Brain microvascular endothelial cell (primary cell): ENCODE measurements around the gene MTTP.

Source experiments
- DNase-seq: peaks from one replicate; pipeline ENCODE4 v3.0.0-alpha.2; 2020
- H3K27ac ChIP-seq: fragments of 250-450 bp; sonication (Bioruptor Pico); 2 replicates; pipeline ENCODE4 v1.5.1; 2020; ENCODE audit warnings: mild to moderate bottlenecking, moderate library complexity
- H3K27me3 ChIP-seq: fragments of 250-450 bp; sonication (Bioruptor Pico); replicated peaks from 2 replicates; pipeline ENCODE4 v1.5.1; 2020; ENCODE audit warnings: mild to moderate bottlenecking
- H3K36me3 ChIP-seq: fragments of 250-450 bp; sonication (Bioruptor Pico); replicated peaks from 2 replicates; pipeline ENCODE4 v1.5.1; 2020; ENCODE audit warnings: mild to moderate bottlenecking
- H3K4me3 ChIP-seq: 2 replicates; pipeline ENCODE4 v1.5.1; 2011; ENCODE audit warnings: low read depth, mild to moderate bottlenecking, control low read depth, low read length, moderate library complexity
- CTCF ChIP-seq: IDR thresholded peaks from 2 replicates; pipeline ENCODE4 v1.5.1; 2011; ENCODE audit warnings: low read depth, mild to moderate bottlenecking, moderate library complexity, low read length, control low read depth, inconsistent platforms; ENCODE audit errors: missing control alignments
- in situ Hi-C: cut with HindIII; loops from 2 replicates; pipeline ENCODE4 v1.10.0; 2017; ENCODE audit warnings: low sequenced_read_pairs, low pct_ligation_motif_present

MTTP gene

GRCh38 chr4:99645036-99645435 is 70.4 kb downstream of the MTTP start:
- H3K27ac ChIP-seq = no peak overlapping the region
- no peaks in the 10 kb centered on the region for H3K27me3 ChIP-seq
- TF ChIP-seq CTCF = no peak
- H3K4me3 ChIP-seq = no peak overlapping the region
- in situ Hi-C loops = no loop called here
- DNase-seq = no peak
- H3K36me3 ChIP-seq = no peaks in the 10 kb centered on the region

GRCh38 chr4:99645638-99646037 is 71.0 kb downstream of the MTTP start:
- no peak overlapping the region for H3K27ac ChIP-seq
- no peak for DNase-seq
- H3K36me3 ChIP-seq = no peaks in the 10 kb centered on the region
- no peaks in the 10 kb centered on the region for H3K27me3 ChIP-seq
- TF ChIP-seq CTCF = no peak
- no peak overlapping the region for H3K4me3 ChIP-seq
- in situ Hi-C loops = no loop called here

- Histone ChIP-seq H3K27me3 (no peaks in the 10 kb centered on the region), H3K27ac (no peak overlapping the region), H3K36me3 (no peaks in the 10 kb centered on the region), H3K4me3 (no peak overlapping the region)
- no peak for TF ChIP-seq CTCF
- in situ Hi-C loops = no loop called here
- DNase-seq = no peak
Measured at GRCh38 chr4:99647071-99647470, 72.4 kb downstream of the MTTP start.

- H3K36me3 ChIP-seq = no peaks in the 10 kb centered on the region
- H3K27me3 ChIP-seq = no peaks in the 10 kb centered on the region
- no peak for TF ChIP-seq CTCF
- DNase-seq = no peak
- H3K27ac ChIP-seq = no peak overlapping the region
- H3K4me3 ChIP-seq = no peak overlapping the region
- in situ Hi-C loops = no loop called here
Measured at GRCh38 chr4:99648321-99648720, 73.7 kb downstream of the MTTP start.

- no peak overlapping the region for H3K4me3 ChIP-seq
- no peaks in the 10 kb centered on the region for H3K27me3 ChIP-seq
- no peak overlapping the region for H3K27ac ChIP-seq
- no peak for TF ChIP-seq CTCF
- no peak for DNase-seq
- no peaks in the 10 kb centered on the region for H3K36me3 ChIP-seq
- in situ Hi-C loops = no loop called here
Measured at GRCh38 chr4:99649208-99649607, 74.6 kb downstream of the MTTP start.

GRCh38 chr4:99649778-99650177 is 75.2 kb downstream of the MTTP start:
- in situ Hi-C loops = no loop called here

More at GRCh38 chr4:99649778-99650177, 75.2 kb downstream of the MTTP start:
- Histone ChIP-seq H3K27me3 (no peaks in the 10 kb centered on the region), H3K4me3 (no peak overlapping the region), H3K27ac (no peak overlapping the region), H3K36me3 (no peaks in the 10 kb centered on the region)
- TF ChIP-seq CTCF = no peak
- no peak for DNase-seq
